ENCODE data around the gene ZNF496.
"Not testable (repeated sequence)": the region's sequence is repeated elsewhere in the genome, so short reads cannot be mapped to it uniquely, and the experiment has no call there.

GRCh38 chr1:247366345-247366744 is 34.7 kb upstream of the ZNF496 start:
- not testable (repeated sequence) for TF ChIP-seq EZH2 (IDR thresholded peaks at IDR 0.05; ENCODE audit: insufficient read depth, poor library complexity, severe bottlenecking); EZH2phosphoT487 (IDR thresholded peaks at IDR 0.05; ENCODE audit: insufficient read depth, low read depth)

Data from GM23248 (cell line).